IPS-18a (cell line): ENCODE results near the gene SIN3A.
A peak's percentile ranks its signal among the peaks of the same experiment; 100 is the strongest.
"Not testable (repeated sequence)": the region's sequence is repeated elsewhere in the genome, so short reads cannot be mapped to it uniquely, and the experiment has no call there.

Experiments used
- H3K27ac ChIP-seq: one replicate; pipeline ENCODE4 v1.5.1; 2013; ENCODE audit warnings: low read length
- H3K27me3 ChIP-seq: one replicate; pipeline ENCODE4 v1.6.1; 2013; ENCODE audit warnings: mild to moderate bottlenecking, low read length; ENCODE audit not compliant: control insufficient read depth, insufficient read depth
- H3K36me3 ChIP-seq: one replicate; pipeline ENCODE4 v1.6.1; 2013; ENCODE audit warnings: low read depth, low read length; ENCODE audit not compliant: control insufficient read depth
- H3K4me1 ChIP-seq: one replicate; pipeline ENCODE4 v1.6.1; 2013; ENCODE audit warnings: low read depth, low read length; ENCODE audit not compliant: control insufficient read depth
- H3K4me3 ChIP-seq: one replicate; pipeline ENCODE4 v1.5.1; 2013; ENCODE audit warnings: low read length
- H3K9ac ChIP-seq: one replicate; pipeline ENCODE4 v1.6.1; 2013; ENCODE audit warnings: mild to moderate bottlenecking, low read length, moderate library complexity
- H3K9me3 ChIP-seq: one replicate; pipeline ENCODE4 v1.6.1; 2013; ENCODE audit warnings: low read depth, low read length; ENCODE audit not compliant: control insufficient read depth

The SIN3A gene

GRCh38 chr15:75339531-75340240, 111.8 kb downstream of the SIN3A start:
- no peak overlapping the region for H3K27ac ChIP-seq
- no peaks in the 10 kb centered on the region for H3K9me3 ChIP-seq
- peaks cover 7% of the 10 kb centered on the region for H3K4me1 ChIP-seq
- peaks cover 11% of the 10 kb centered on the region for H3K36me3 ChIP-seq
- H3K9ac ChIP-seq = no peak overlapping the region
- no peak overlapping the region for H3K4me3 ChIP-seq
- no peaks in the 10 kb centered on the region for H3K27me3 ChIP-seq

GRCh38 chr15:75338661-75339240, 112.7 kb downstream of the SIN3A start:
- Histone ChIP-seq H3K27me3 (no peaks in the 10 kb centered on the region), H3K9ac (no peak overlapping the region), H3K4me1 (peaks cover 7% of the 10 kb centered on the region), H3K4me3 (no peak overlapping the region), H3K9me3 (no peaks in the 10 kb centered on the region), H3K36me3 (peaks cover 11% of the 10 kb centered on the region), H3K27ac (no peak overlapping the region)

- peak within 1 kb of the TSS; percentile 4 for H3K27ac ChIP-seq
- peaks cover 11% of the 10 kb centered on the region for H3K36me3 ChIP-seq
- peak within 1 kb of the TSS; percentile 76 for H3K4me3 ChIP-seq
Measured at GRCh38 chr15:75335705-75336355, 115.7 kb downstream of the SIN3A start, which contains the start of gene COMMD4. TSS of gene COMMD4 (plus strand) at chr15:75336063. CDS start at chr15:75336090, 27 bp downstream.

GRCh38 chr15:75335313-75335704, 116.2 kb downstream of the SIN3A start:
- Histone ChIP-seq H3K9ac (peak overlapping the region; percentile 82), H3K27ac (no peak overlapping the region), H3K36me3 (peaks cover 10% of the 10 kb centered on the region), H3K4me1 (peaks cover 7% of the 10 kb centered on the region), H3K4me3 (peak overlapping the region; percentile 76), H3K9me3 (no peaks in the 10 kb centered on the region), H3K27me3 (no peaks in the 10 kb centered on the region)

More at GRCh38 chr15:75335705-75336355, 115.7 kb downstream of the SIN3A start, which contains the start of gene COMMD4:
- Histone ChIP-seq H3K4me1 (peaks cover 7% of the 10 kb centered on the region), H3K9me3 (no peaks in the 10 kb centered on the region), H3K9ac (peak within 1 kb of the TSS; percentile 82), H3K27me3 (no peaks in the 10 kb centered on the region)

- H3K36me3 ChIP-seq, H3K27me3 ChIP-seq, H3K4me1 ChIP-seq, H3K9ac ChIP-seq, H3K4me3 ChIP-seq, H3K9me3 ChIP-seq, H3K27ac ChIP-seq: not testable (repeated sequence)
Measured at GRCh38 chr15:75333654-75334419, 117.7 kb downstream of the SIN3A start.

GRCh38 chr15:75332093-75332492, 119.4 kb downstream of the SIN3A start:
- H3K27ac ChIP-seq, H3K9ac ChIP-seq, H3K4me1 ChIP-seq, H3K36me3 ChIP-seq, H3K27me3 ChIP-seq, H3K9me3 ChIP-seq, H3K4me3 ChIP-seq: not testable (repeated sequence)

GRCh38 chr15:75329571-75329970, 121.9 kb downstream of the SIN3A start:
- Histone ChIP-seq H3K27ac (no peak overlapping the region), H3K27me3 (no peaks in the 10 kb centered on the region), H3K36me3 (no peaks in the 10 kb centered on the region), H3K4me3 (no peak overlapping the region), H3K4me1 (no peaks in the 10 kb centered on the region), H3K9me3 (no peaks in the 10 kb centered on the region), H3K9ac (no peak overlapping the region)

GRCh38 chr15:75328493-75329314, 122.8 kb downstream of the SIN3A start:
- no peaks in the 10 kb centered on the region for H3K9me3 ChIP-seq
- H3K36me3 ChIP-seq = no peaks in the 10 kb centered on the region
- H3K4me1 ChIP-seq = no peaks in the 10 kb centered on the region
- H3K4me3 ChIP-seq = no peak overlapping the region
- H3K9ac ChIP-seq = no peak overlapping the region
- no peaks in the 10 kb centered on the region for H3K27me3 ChIP-seq
- H3K27ac ChIP-seq = no peak overlapping the region

- H3K4me1 ChIP-seq = no peaks in the 10 kb centered on the region
- H3K9me3 ChIP-seq = no peaks in the 10 kb centered on the region
- no peak overlapping the region for H3K9ac ChIP-seq
- H3K27ac ChIP-seq = no peak overlapping the region
- H3K27me3 ChIP-seq = no peaks in the 10 kb centered on the region
- no peak overlapping the region for H3K4me3 ChIP-seq
- no peaks in the 10 kb centered on the region for H3K36me3 ChIP-seq
Measured at GRCh38 chr15:75327491-75327890, 124.0 kb downstream of the SIN3A start.

- H3K27me3 ChIP-seq = no peaks in the 10 kb centered on the region
- H3K4me3 ChIP-seq = no peak overlapping the region
- H3K9me3 ChIP-seq = no peaks in the 10 kb centered on the region
- H3K36me3 ChIP-seq = no peaks in the 10 kb centered on the region
- H3K27ac ChIP-seq = no peak overlapping the region
- no peak overlapping the region for H3K9ac ChIP-seq
- H3K4me1 ChIP-seq = no peaks in the 10 kb centered on the region
Measured at GRCh38 chr15:75327005-75327404, 124.5 kb downstream of the SIN3A start.

GRCh38 chr15:75325922-75326321, 125.6 kb downstream of the SIN3A start:
- H3K36me3 ChIP-seq = no peaks in the 10 kb centered on the region
- no peaks in the 10 kb centered on the region for H3K4me1 ChIP-seq
- no peak overlapping the region for H3K9ac ChIP-seq
- H3K9me3 ChIP-seq = no peaks in the 10 kb centered on the region
- no peak overlapping the region for H3K27ac ChIP-seq
- H3K27me3 ChIP-seq = no peaks in the 10 kb centered on the region
- H3K4me3 ChIP-seq = no peak overlapping the region
